Left renal pelvis (tissue), 4 donors: ENCODE measurements around the gene SCAMP2. TPM values are rescaled to one million over a fixed set of nuclear protein-coding genes. Genes with fewer than 3 reads are reported as not detected.
A peak's percentile ranks its signal among the peaks of the same experiment; 100 is the strongest.

Experiments
- DNase-seq, 4 donors: peaks; one replicate each; pipeline ENCODE4 v3.0.0-alpha.2; 2013; ENCODE audit warnings: low read depth in 4 of 4, low spot score in 3 of 4
- polyA plus RNA-seq, 4 donors: library from polyadenylated mRNA; unstranded; fragments of 120-200 nt; gene quantifications; one replicate each; pipeline ENCODE4 v1.2.1, GENCODE V29; 2013; ENCODE audit not compliant: insufficient read length in 4 of 4

SCAMP2 gene
- polyA plus RNA-seq, 4 donors = 65.3 to 74.9 (median 71.9) TPM

DNA sequence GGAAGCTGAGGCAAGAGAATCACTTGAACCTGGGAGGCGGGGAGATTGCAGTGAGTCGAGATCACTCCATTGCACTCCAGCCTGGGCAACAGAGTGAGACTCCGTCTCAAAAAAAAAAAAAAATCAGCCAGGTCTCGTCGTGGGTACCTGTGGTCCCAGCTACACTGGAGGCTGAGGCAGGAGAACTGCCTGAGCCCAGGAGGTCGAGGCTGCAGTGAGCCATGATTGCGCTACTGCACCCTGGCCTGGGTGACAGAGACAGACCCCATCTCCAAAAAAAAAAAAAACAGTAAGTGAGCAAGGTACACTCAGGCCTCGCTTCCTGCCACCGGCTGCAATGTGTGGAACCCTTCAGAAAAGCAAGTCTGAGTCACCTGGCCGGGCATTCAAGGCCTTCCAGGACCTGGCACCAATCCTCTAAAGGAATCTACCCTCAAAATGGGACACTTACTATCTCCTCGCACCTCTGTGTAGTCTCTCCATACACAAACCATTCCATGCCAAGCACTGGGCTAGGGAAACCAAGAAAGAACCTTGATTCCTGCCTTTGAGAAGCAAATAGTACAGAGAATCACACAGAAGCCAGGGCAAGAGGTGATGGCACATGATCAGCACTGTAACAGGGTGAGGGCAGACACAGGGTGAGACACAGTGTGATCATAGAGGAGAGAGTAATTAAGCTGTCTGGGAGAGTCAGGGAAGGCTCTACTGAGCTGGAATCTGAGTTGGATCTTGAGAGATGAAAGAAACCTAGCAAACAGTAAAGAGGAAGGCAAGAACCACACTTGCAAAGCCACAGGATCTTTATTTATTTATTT lies 9.7 kb downstream of the SCAMP2 start:
- no peak for DNase-seq

DNA sequence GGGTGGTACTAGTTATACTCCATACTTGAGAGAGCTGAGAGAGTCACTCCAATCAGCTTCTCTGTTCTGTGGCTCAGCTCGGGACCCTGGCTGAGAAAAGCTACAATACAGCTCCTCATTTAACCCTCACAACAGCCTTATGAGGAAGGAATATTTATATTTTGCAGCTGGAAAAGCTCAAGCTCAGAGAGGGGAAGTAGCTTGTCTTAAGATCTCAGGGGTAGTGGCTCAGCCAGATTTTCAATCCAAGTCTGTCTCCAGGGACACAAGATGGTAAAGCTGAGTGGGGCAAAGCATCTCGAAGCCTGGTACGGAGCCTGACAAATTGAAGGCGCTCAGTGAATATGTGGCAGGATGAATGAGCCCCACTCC lies 14.8 kb downstream of the SCAMP2 start:
- no peak for DNase-seq

DNA sequence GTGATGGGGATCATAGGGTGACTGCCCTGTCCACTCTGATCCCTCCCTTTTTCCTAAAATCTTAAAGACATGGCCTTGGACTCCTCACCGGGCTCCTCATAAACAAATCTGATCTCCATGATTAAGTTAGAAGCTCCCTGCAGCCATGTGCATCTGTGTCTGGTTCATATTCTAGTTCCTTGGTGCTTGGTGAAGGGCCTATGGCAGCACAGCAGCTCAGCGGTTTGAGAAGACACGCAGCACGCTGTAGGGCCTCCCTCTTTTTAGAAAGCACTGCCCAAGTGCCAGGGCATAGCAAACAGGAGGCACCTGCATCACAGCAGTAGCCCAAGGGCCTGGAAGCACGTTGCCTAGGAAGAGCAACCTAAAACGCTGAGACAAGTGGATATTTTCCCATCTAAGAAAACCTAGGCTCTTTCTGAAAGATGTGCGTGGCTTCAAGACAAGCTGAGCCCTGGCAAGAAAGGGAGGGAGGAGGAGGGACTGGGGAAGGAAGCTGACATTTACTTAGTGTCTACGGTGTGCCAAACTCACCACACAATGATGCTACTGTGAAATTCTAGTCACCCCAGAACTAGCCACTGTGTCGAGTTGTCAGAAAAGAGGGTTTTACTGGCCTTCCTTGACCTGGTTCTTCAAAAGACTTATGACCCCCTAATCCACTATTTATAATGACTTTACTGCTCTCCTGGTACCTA lies 15.3 kb downstream of the SCAMP2 start:
- DNase-seq = no peak

DNA sequence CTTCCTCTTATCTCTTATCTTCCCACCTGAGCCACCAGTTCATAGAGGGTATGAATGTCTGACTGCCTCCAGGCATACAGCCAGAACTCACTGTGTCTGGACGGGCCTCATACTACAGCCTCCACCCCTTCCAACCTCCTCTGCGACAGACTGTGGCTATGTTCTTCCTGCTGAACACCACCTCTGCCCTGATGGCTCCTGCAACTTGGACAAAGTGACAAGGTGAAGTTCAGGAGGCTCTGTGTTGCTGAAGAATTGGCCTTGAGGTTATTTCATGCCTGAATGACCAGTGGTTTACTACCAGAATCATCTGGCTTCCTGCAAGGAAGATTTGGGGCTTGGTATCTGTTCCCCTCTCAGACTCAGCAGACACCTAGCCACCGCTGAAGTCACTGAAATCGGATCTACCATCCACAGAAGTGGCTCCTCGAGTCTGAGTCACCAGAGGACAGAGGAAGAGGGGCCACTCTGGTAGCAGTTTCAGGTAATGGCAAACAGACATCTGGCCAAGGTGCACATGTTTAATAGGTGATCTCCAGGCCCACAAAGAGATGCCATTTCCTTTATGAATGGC lies 16.0 kb downstream of the SCAMP2 start:
- DNase-seq = no peak

DNA sequence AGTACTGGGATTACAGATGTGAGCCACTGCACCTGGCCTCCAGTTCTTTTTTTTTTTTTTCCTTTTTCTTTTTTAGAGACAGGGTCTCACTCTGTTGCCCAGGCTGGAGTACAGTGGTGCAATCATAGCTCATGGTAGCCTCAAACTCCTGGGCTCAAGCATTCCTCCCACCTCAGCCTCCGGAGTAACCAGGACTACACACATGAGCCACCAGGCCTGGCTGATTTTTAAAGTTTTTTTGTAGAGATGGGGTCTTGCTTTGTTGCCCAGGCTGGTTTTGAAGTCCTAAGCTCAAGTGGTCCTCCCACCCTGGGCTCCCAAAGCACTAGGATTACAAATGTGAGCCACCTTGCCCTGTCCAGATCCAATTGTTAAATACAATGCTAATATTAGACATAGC lies 16.6 kb downstream of the SCAMP2 start:
- no peak for DNase-seq

DNA sequence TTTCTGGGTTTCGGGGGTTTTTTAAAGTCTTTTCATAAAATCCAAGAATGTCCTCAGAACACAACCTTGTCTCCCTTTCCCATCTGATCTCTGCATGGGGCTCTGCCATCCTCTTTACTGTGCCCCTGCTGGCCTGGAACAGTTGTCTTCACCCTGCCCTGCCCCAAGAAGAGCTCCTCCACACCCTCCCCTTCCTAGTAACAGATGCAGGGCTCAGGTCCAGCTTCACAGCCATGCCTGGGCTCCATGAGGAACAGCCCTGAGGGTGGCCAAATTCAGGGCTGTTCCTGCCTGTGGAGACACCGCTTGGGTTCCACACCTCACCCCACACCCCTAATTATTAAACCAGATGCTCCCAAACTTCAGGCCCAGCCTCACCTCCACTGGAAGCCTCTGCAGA lies 17.3 kb downstream of the SCAMP2 start:
- no peak for DNase-seq

DNA sequence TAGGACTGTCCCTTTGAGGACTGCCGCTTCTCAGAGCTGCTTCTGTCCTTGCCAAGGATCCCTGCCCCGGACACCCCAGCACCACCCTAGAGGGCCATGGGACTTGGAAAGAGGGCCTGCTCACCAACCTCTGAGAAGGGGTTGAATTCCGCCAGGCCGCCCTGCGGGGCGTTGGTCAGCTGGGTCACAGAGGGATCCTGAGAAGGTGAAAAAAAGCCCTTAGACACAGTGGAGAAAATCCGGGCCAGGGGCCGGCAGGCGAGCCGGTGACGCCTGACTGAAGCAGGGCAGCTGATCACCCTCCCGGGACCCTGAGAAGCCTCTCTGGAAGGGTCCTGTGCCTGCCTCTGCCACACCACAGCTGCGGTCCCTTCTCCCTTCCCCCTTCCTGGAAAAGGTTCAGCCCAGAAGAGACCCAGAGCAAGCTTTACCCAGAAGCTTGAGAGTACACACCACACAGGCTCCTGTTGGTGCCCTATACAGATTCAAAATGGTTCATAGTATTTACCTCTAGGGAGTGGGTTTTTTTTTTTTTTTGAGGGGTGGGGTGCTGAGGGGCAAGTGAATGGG lies 18.6 kb downstream of the SCAMP2 start:
- DNase-seq = no peak

DNA sequence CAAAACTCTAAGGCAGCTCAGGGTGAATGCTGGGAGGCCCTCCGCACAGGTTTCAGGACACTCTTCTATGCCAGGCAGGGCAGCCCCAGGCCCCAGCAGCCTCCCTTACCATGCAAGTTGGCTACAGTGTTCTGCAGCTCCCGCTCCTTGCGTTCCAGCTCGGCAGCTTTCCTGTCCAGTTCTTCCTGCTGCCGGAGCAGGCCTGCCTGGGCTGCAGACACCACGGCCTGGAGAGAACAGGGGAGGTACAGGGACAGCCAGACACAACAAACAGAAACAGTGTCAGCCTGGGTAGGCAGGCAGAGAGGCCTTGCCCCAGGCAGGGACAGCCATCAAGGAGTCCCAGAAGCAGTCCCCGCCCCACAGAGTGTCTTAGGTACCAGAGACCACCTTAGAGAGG lies 21.2 kb downstream of the SCAMP2 start:
- no peak for DNase-seq

DNA sequence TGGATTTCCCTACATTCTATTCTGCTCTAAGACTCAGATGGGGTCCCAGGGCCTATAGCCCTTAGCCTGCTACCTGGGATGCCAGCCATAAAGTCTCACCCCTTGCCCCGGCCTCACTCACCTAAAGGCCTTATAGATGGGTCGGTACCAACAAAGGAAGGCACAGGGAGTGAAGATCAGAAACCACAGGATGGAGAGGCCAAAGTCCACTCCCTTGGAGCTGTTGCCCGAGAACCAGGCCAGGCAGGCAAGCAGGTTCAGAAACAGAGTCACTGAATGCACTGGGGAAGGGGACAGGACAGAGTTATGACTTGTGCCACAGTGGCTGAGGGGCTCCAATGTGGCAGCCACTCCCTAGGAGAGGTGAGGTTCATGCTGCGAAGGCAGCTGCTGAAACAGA lies 22.8 kb downstream of the SCAMP2 start:
- DNase-seq = no peak

DNA sequence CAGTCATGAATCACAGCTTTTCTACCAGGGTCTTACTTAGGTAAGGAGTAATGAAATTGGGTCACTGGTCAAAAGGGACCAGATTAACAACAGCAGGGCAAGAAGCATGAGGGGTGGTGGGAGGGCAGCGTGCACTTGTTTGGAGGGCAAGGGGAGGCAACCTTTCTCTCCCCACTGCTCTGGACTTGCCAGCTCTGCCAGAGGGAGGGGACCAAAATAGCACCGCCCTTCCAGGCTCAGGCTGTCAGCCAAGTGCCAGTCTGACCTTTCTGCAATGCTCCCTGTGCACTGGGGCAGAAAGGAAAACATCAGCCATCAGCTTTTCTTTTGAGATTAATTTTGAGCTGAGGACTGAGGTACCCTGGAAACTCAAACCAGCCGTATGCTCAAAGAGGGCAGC lies 25.7 kb downstream of the SCAMP2 start:
- no peak for DNase-seq

DNA sequence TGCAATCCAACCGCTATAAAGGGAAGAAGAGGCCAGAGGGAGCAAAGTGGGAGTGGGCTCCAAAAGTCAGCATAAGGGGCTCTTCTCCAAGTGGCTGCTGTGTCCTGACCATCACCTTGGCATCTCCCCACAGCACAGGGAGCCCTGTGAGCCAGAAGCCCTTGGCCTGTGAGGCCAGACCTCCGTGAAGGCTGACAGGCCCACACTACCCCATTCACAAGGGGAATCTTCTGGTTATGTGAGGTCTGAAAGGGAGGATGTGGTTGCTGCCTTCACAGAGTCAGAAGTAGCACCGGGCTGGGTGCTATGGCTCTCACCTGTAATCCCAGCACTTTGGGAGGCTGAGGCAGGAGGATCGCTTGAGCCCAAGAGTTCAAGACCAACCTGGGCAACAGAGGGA lies 27.6 kb downstream of the SCAMP2 start:
- DNase-seq = no peak

DNA sequence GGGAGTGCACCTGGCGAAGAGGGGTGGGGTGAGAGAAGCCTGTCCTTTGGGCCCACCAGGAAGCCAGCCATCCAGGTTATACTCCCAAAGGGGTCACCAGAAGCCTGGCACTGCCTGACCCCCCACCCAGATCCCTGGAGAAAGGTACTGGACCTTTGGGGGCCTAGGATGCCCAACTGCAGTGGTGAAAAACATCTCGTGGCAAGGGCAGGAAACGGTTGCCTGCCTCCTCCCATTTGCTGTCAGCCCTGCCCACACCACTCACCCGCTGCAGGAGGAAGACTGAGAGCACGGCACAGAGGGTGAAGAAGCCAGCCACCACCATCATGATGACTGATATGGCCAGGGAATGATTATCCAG lies 28.0 kb downstream of the SCAMP2 start:
- no peak for DNase-seq

DNA sequence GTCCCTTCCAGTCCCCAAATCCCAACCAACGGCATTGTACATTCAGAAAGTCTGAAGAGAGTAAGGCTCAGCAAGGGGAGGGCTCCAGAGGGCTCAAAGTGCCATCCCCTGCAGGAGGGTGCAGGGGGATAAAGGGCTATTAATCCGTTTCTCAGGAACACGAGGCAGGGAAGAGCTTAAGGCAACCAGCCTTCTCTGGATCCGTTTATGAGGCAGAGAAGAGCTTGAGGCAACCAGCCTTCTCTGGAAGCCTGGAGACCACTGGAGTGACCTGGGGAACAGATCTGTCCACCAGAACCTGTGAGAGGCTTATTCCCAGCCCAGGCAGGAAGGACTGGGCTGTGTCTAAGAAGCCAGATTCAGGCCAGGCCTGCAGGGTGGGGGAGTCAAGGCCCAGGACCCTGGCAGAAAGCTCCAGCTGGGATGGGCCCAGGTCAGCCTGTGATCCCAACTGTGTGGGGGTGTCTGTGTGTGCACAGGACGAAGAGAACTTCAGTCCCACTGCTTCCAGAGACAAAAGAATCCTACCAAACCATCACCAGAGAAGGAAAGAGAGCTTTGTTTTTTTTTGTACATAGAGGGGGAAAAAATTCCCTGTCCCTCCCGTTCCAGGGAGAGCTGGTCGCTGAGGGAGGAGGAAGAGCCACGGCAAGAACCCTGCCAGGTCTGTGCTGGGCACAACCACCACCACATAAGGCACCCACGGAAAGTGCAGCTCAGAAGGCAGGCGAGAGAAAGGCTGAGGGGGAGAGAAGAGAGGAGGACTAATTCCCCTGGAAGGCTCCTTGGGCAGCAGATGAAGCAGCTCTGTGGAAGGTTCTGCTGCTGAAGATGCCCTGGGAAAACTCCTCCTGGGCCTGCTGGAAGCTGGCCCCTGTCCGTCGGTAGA lies 28.6 kb downstream of the SCAMP2 start:
- no peak for DNase-seq

DNA sequence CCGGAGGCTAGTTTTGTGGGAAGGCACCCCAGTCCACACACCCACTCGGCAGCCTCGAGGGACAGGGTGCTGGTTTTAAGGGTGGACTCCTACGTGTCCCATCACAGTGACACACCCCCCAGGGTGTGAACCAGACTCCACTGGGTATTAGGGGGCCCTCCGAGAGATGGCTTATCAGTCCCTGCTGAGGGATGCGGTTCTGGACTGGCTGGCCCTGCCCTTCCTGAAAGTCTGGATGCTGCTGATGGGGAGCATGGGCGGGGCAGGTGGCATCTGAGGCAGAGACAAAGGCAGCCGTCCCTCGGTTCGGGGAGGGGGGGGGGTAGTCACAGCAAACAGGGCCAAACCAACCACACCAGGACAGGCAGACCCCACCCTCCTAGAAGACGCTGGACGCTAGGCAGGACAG lies 29.3 kb downstream of the SCAMP2 start:
- DNase-seq = no peak

DNA sequence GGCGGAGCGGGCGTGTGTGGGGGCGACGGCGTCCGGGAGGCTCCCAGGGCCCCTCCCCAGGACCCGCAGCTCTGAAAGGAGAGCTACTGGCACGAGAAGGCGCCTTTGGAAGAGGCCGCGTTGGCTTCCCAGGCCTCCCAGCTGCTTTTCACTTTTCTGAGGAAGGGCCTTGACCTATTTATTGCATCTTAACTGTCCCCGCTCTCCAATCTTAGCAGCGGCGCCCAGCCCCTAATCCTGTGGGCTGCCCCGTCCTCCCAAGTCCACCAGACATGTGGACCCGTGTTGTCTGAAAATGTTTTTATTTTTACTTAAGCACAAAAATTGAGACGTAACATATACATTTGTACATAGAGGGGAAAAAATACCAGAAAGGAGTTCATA lies 29.7 kb downstream of the SCAMP2 start:
- no peak for DNase-seq

DNA sequence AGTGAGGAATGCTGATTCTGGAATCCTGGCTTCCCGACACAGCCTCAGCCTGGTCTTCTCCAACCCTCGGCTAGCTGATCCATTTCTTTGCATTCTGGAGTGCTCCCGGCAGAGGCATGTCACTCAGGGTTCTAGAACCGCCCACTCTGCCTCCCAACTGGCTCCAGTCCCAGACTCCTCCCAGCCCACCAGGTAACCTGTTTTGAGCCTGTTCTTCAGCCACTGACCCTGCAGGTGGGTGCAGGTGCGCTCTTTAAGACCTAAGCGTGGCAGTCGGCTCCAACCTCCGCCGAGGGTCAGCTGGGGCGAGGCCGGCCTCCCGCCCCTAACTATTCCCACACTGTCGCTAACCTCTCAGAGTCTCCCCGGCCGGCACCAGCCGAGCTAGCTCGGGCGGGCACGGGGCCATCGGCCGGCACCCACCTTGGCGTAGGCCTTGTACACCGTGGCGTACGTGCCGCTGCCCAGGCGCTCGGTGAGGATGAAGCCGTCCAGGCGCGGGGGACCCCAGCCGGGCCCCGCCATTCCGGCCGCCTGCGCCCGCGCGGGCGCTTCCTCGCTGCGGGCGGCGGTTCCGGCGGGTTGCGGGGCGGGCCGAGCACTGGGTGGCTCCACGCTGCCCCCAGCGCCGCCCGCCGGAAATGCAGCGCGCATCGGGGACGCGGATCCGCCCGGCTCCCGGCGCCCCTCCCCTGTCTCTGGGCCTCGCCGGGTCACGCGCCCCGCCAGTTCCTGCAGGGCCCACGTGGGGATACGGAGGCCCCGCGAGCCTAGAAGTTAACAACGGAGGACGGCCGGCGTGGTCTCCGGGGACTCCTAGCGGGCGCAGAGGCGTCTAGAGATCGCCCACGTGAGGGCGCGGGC lies 30.4 kb downstream of the SCAMP2 start, which contains the start of gene ULK3:
Gene ULK3 (minus strand): TSS at position 576 of the 864 bp plus-strand sequence. CDS start 51 bp downstream, at position 525.
- DNase-seq = peak; percentile 59 to 76 (median 72)

DNA sequence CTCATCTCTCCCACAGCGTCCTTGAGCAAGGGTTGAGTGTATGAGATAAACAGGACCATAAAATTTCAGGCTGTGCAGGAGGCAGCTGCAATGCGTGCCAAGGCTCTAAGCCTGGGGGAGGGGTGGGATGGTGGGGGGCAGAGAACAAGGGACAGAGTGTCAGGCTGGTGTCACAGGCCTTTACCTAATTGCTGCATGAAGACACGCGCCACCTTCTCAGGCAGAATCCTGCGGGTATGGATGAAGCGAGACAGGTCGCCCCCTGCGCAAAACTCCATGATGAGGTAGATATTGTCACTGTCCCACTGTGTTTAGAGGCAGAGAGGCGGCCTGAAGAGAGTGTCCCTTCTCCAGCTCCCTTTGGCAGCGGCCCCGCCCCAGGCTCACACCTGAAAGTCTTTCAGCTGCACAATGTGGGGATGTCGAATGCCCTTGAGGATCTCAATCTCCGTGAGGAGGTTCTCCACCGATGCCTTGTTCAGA lies 31.2 kb downstream of the SCAMP2 start:
- DNase-seq = no peak

DNA sequence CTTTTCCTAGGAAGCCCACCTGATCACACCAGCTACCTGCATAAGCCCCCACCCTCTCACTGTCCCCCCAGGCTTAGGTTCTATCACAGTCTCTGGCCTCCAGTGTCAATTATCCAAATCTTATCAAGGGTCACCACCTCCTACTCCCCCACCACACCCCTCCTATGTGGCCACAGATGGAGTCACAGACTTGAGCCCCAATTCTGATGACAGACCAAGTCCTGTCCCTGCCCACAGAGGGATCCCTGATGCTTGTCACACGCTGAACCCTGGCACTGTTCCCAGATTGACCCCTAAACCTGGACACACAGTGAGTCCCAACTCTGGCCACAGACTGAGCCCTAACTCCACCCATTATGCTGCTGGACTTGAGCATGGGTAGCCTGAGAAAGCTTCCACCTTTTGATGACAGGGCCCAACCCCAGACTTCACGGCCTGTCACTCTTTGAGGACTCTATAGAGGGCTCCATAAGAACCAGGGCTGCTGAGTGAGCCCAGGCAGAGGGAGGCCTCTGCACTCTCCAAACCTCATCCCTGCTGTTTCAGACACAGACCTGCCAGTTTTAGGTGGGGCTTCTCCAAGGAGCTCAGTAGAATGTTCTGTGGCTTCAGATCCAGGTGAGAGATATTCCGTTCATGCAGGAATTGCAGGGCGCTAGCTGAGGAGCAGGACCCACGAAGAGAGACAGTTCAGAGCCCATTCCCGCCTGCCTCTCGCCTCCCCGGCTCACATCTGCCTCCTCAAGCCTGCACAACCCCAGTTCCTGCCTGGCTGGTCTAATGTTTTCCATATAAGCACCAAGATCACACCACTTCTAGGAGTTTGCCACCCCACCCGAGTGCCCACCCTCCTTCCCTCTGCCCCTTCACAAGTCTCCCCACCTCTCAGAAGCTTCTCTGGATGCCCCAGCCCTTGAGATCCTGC lies 32.1 kb downstream of the SCAMP2 start:
- no peak for DNase-seq
